Left lung (tissue), 10 donors: Measurements from ENCODE around the gene KIF17. TPM values are rescaled to one million over a fixed set of nuclear protein-coding genes. Genes with fewer than 3 reads are reported as not detected.
A peak's percentile ranks its signal among the peaks of the same experiment; 100 is the strongest.

Source experiments
- ATAC-seq: fragments of 200-7000 bp; cut with Tn5 transposase; one replicate; pipeline ENCODE4 v1.9.1; 2020; ENCODE audit warnings: moderate library complexity
- DNase-seq, 4 donors: peaks; one replicate each; pipeline ENCODE4 v3.0.0-alpha.2; 2013 to 2020
- H3K27ac ChIP-seq, 2 donors: fragments of 200-600 bp; sonication (generic) in 1 of 2; one replicate each; pipeline versions ENCODE4 v1.5.0 to v1.8.0; 2020 to 2021
- H3K27me3 ChIP-seq, 2 donors: fragments of 200-600 bp; sonication (generic) in 1 of 2; one replicate each; pipeline versions ENCODE4 v1.5.0 to v1.8.0; 2020 to 2021
- H3K36me3 ChIP-seq, 2 donors: fragments of 200-600 bp; sonication (generic) in 1 of 2; one replicate each; pipeline versions ENCODE4 v1.5.0 to v1.8.0; 2020 to 2021
- H3K4me1 ChIP-seq, 2 donors: fragments of 200-600 bp; one replicate each; pipeline ENCODE4 v1.8.0; 2021
- H3K4me3 ChIP-seq, 2 donors: fragments of 200-600 bp; sonication (generic) in 1 of 2; one replicate each; pipeline versions ENCODE4 v1.5.0 to v1.8.0; 2020 to 2021; ENCODE audit warnings: mild to moderate bottlenecking in 1 of 2
- H3K9me3 ChIP-seq, 2 donors: fragments of 200-600 bp; sonication (generic) in 1 of 2; one replicate each; pipeline versions ENCODE4 v1.5.0 to v1.8.0; 2020 to 2021
- intact Hi-C, 2 donors: fragments of 100-400 bp; cut with DNase I; formaldehyde crosslinking; loops; one replicate each; pipeline versions ENCODE4 v1.11.2 to v1.14.2; 2022
- polyA plus RNA-seq, 6 donors: library from polyadenylated mRNA; unstranded; fragments of 120-200 nt; gene quantifications; one replicate each; pipeline ENCODE4 v1.2.1, GENCODE V29; 2013; ENCODE audit not compliant: insufficient read length in 6 of 6
- total RNA-seq, 2 donors: library from RNA; stranded (reverse); fragmentation: NEBNext Ultra II Directional; extraction: Animal tissue kit (Norgen Biotek cat#: 25700); gene quantifications; one replicate each; pipeline ENCODE4 v1.2.1, GENCODE V29; 2021
- TF ChIP-seq, protein P1 (sequence below), 2 donors: fragments of 200-600 bp; sonication (generic) in 1 of 2; IDR thresholded peaks; one replicate each; pipeline versions ENCODE4 v1.5.0 to v1.8.0; 2021; ENCODE audit warnings: antibody characterized with exemption in 2 of 2
- donor health status: DM: no; HTN: yes; CAD: no.
- donor health status: DM: no; HTN: no; CAD: no.

Gene KIF17
- total and polyA plus RNA-seq, 8 donors = 4.1 to 12.1 (median 7.8) TPM

DNA sequence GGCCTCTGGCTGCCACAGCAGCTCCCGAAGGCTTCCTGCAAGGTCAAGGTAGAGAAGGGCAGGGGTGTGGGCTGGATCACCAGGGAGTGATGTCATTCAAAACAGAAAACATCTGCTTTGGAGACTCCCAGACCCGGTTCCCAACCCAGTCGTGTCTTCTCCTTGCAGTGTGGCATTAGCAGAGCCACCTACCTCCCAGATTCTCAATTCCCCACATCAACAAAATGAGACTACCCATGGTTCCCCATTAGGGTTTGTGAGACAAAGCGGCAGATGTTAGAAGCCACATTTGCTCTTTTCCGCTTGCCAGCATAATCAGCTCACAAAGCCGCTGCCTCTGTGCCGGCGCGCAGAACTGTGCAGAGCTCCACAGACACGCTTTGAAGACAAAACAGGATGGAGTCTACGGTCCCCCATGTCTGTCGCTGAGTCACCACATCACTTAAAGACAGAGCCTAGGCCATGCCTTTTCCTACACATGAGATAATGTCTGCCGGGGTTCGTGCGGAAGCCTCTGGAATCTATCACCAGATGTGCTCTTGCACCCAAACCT, 12.5 kb downstream of the KIF17 start:
- Histone ChIP-seq H3K4me3 (no peak overlapping the region), H3K27me3 (peaks cover 0 to 6% of the 10 kb centered on the region in 2 donors), H3K9me3 (no peaks in the 10 kb centered on the region), H3K4me1 (no peaks in the 10 kb centered on the region), H3K36me3 (no peaks in the 10 kb centered on the region), H3K27ac (no peak overlapping the region)
- intact Hi-C loops = no loop called here
- TF ChIP-seq, protein P1, sequence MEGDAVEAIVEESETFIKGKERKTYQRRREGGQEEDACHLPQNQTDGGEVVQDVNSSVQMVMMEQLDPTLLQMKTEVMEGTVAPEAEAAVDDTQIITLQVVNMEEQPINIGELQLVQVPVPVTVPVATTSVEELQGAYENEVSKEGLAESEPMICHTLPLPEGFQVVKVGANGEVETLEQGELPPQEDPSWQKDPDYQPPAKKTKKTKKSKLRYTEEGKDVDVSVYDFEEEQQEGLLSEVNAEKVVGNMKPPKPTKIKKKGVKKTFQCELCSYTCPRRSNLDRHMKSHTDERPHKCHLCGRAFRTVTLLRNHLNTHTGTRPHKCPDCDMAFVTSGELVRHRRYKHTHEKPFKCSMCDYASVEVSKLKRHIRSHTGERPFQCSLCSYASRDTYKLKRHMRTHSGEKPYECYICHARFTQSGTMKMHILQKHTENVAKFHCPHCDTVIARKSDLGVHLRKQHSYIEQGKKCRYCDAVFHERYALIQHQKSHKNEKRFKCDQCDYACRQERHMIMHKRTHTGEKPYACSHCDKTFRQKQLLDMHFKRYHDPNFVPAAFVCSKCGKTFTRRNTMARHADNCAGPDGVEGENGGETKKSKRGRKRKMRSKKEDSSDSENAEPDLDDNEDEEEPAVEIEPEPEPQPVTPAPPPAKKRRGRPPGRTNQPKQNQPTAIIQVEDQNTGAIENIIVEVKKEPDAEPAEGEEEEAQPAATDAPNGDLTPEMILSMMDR (IDR thresholded peaks at IDR 0.05) = no peak
- ATAC-seq (no peak), DNase-seq (no peak)

DNA sequence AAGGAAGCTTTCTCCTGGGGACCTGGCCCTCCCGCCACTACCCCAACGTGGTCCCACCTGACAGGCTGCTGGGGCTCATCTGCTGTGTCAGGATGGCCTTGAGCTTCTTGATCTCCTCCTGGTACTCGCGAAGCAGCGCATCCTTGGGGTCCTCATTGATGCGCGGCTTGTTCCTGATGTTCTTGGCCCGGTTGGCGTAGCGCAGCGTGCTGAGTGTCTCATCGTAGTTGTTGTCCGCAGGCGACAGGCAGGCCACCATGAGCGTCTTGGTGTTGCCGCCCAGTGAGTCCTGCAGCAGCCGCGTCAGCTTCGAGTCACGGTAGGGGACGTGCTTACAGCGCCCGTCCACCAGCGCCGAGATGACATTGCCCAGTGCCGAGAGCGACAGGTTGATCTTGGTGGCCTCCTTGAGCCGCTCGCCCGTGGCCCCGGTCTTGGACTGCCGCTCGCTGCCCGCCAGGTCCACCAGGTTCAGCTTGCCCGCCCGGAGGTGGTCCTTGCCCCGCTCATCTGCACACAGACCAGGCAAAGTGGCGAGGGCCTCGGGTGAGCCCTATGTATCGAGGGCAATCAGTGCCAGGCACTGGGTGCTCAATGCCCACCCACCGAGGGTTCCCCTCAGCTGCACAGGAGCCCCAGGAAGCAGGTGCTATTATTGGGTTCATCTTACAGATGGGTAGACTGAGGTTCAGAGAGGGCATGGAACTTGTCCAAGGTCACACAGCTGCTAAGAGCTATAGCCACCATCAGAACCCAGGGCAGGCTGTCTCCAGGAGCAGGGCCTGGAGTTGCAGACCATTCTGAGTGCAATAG, 13.2 kb downstream of the KIF17 start:
- H3K27me3 ChIP-seq = no peaks in the 10 kb centered on the region
- H3K36me3 ChIP-seq = no peaks in the 10 kb centered on the region
- H3K4me1 ChIP-seq = no peaks in the 10 kb centered on the region
- DNase-seq (no peak), ATAC-seq (no peak)
- no peak overlapping the region for H3K27ac ChIP-seq
- TF ChIP-seq, protein P1 (IDR thresholded peaks at IDR 0.05) = no peak
- intact Hi-C loops = no loop called here
- H3K9me3 ChIP-seq = no peaks in the 10 kb centered on the region
- H3K4me3 ChIP-seq = no peak overlapping the region

DNA sequence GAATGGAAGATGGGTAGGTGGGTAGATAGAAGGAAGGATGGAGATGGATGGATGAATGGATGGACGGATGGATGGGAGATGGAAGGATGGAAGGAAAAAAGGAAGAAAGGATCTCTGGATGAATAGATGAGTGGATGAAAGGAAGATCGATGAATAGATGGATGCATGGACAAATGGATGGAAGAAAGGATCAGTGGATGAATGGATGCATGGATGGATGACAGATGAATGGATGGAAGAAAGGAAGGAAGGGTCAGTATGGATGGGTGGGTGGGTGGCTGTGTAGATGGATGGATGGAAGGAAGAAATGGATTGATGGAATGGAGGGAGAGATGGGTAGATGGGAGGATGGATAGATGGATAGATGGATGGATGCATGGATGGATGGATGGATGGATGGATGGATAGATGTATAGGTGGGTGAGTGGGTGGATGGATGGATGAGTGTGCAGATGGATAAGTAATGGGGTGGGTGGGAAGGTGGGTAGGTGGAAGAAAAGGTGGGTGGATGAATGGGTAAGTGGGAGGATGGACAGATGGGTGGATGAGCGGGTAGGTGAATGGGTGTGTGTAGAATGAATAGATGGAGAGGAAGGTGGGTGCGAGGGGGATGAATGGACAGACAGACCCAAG, 14.6 kb downstream of the KIF17 start:
- TF ChIP-seq, protein P1 (IDR thresholded peaks at IDR 0.05) = no peak
- H3K27me3 ChIP-seq = no peaks in the 10 kb centered on the region
- H3K4me3 ChIP-seq = no peak overlapping the region
- DNase-seq (no peak), ATAC-seq (no peak)
- H3K36me3 ChIP-seq = no peaks in the 10 kb centered on the region
- no peaks in the 10 kb centered on the region for H3K9me3 ChIP-seq
- intact Hi-C loops = no loop called here
- H3K27ac ChIP-seq = no peak overlapping the region
- H3K4me1 ChIP-seq = no peaks in the 10 kb centered on the region

DNA sequence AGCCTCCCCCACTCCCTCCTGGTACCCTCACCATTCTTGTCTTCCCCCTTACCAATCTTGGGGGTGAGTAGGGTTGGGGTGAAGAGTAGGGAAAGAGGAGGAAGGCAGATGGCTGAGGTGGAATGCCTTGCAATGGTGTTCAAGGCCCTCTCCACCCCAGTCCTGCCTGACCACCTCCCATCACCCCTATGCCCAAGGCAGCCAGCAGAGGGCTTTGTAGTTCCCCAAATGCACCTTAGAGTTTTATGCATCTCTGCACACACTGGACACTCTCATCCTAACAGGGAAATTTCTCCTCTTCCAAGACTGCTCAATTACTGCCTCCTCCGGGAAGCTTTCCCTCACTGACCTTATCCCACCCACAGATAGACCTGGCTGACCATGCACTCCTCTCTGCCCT, 15.4 kb downstream of the KIF17 start:
- intact Hi-C loops = no loop called here
- peaks cover 0 to under 1% of the 10 kb centered on the region in 2 donors for H3K4me1 ChIP-seq
- H3K9me3 ChIP-seq = no peaks in the 10 kb centered on the region
- TF ChIP-seq, protein P1 (IDR thresholded peaks at IDR 0.05) = no peak
- H3K27me3 ChIP-seq = no peaks in the 10 kb centered on the region
- ATAC-seq (peak; percentile 27), DNase-seq (no peak)
- H3K27ac ChIP-seq = no peak overlapping the region
- H3K36me3 ChIP-seq = no peaks in the 10 kb centered on the region
- no peak overlapping the region for H3K4me3 ChIP-seq

DNA sequence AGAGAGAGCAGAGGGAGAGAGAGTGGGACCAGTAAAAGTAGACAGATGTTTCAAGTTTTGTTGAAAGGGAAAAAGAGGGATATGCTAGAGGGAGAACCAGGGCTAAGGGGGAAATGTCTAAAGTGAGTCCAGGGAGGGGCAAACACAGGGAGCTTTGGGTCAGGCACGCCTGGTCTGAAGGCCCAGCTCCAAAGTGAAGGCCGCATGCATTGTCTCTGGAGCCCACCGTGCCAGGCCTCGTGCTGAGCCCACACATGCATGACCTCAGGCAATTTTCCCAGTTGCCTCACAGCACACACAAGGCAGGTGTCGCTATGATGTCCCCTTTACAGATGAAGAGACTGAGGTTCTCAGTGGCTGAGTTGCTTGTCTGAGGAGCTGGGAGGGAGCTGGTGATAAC, 16.0 kb downstream of the KIF17 start:
- no peaks in the 10 kb centered on the region for H3K36me3 ChIP-seq
- no peak for DNase-seq
- no peaks in the 10 kb centered on the region for H3K27me3 ChIP-seq
- ATAC-seq = no peak
- no peak overlapping the region for H3K4me3 ChIP-seq
- TF ChIP-seq, protein P1 (IDR thresholded peaks at IDR 0.05) = no peak
- intact Hi-C loops = no loop called here
- no peak overlapping the region for H3K27ac ChIP-seq
- H3K9me3 ChIP-seq = no peaks in the 10 kb centered on the region
- peaks cover 0 to 6% of the 10 kb centered on the region in 2 donors for H3K4me1 ChIP-seq
